Measurements from ENCODE around the gene SCAF8.
"Not testable (repeated sequence)": the region's sequence is repeated elsewhere in the genome, so short reads cannot be mapped to it uniquely, and the experiment has no call there.

Gene SCAF8

DNA sequence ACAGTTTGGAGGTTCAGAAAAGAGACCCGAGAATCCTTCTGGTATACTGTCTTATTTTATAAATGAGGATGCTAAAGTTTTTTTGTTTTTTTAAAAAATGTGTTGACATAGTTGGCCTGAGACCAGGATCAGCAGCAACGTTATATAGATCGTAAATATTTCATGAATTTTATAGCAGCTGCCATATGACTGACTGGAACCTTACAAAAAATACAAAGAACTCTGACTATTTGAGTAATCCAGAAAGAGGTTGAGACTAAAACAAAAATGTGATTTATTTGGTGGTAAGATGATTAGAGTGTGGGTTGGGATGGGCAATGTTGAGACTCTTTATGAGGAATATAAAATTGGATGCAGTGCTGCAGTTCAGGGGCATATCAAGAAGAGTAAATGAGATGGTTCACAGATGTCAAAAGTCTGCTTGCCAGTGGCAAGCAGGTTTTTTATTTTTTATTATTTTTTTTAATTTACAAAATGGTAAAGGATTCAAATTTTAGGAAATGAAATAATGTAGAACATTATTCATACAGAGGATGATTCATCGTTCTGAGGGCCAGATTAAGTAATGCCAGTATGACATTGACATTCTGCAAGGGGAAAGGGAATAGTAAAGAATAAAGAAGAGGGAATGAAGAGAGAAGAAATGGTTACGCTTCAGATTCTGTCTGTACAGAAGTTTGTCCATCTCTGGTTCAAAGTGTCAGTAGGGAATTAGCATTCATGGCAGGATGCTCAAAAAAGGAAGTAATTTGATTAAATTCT, 58.5 kb downstream of the SCAF8 start:
- DNase-seq = no peak

DNA sequence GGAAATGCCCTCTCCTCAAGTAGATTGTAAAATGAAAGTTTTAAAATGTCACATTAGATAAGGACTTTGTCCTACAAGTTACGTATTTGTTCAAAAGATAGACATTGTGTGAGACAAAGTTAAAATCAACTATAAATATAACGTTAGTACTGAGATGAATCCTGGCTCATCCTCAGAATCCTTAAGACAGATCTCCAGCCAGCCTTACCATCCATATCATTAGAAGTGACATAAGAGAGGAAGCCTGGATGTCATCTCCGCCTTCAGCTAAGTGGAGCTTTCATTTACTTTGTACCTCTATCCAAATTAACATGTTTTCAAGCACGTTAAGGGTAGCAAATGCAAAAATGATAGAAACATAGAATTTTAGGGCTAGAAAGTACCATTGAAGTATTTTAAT, 59.1 kb downstream of the SCAF8 start:
- DNase-seq = no peak

DNA sequence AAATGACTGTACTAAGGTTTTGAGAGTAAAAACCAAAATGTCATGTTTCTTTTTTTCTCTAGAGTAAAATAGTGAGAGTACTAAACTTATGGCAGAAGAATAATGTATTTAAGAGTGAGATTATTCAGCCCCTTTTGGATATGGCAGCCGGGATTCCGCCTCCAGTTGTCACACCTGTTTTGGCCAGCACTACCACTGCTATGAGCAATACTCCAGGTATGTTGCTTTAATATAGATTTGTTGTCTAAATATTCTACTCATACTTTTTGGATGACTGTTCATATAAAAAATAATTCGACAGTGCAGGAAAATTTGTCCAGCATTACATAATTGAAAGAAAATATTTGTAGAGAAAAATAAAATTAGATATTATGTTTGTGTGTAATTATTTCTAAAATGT, 59.5 kb downstream of the SCAF8 start:
- DNase-seq = no peak

DNA sequence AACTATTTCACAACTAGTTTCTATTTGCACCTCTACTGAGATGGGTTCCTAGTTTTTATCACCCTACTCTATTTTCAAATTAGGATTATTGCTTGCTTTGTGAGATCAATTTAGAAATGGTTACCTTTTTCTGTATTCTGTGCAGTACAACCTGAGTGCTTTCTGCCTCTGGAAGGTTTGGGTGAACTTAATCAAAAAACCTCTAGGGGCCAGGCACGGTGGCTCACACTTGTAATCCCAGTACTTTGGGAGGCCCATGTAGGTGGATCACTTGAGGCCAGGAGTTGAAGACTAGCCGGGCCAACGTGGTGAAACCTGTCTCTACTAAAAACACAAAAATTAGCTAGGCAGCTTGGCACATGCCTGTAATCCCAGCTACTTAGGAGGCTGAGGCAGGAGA, 63.3 kb downstream of the SCAF8 start:
- DNase-seq = no peak

DNA sequence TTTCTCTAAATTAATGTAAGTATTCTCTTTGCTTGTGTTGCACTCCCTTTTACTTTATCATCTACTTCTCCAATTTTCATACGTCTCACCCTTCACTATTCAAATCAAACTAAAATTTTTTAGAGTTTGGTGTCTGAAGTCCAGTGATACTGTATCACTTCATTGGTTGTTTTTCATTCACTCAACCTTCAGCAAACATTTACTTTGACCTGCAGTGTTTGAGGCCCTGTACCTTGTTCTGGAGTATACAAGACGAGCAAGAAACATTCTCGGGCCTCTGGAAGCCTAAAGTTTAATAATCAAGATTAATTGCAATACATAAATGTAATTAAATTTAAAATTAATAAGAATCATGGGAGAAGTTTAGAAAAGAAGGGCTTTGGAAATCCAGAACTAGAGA, 64.6 kb downstream of the SCAF8 start:
- DNase-seq = no peak

DNA sequence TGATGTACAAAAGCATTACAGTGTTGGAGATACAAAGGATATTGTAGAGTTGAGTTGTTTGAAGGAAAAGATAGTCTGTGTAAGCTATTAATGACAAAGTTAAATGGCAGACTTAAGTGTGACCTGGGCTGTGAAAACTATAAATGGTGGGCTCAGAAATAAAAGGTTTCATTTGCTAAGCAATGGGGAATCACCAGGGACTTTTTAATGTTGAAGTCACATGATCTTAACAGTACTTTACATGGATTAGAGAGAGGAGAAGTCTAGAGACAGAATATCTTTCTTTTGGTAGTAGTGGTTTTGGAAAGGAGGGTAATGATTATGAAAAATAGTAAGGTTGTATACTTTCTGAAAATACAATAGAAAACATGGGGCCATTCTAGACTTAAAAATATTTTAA, 67.1 kb downstream of the SCAF8 start:
- DNase-seq = no peak

DNA sequence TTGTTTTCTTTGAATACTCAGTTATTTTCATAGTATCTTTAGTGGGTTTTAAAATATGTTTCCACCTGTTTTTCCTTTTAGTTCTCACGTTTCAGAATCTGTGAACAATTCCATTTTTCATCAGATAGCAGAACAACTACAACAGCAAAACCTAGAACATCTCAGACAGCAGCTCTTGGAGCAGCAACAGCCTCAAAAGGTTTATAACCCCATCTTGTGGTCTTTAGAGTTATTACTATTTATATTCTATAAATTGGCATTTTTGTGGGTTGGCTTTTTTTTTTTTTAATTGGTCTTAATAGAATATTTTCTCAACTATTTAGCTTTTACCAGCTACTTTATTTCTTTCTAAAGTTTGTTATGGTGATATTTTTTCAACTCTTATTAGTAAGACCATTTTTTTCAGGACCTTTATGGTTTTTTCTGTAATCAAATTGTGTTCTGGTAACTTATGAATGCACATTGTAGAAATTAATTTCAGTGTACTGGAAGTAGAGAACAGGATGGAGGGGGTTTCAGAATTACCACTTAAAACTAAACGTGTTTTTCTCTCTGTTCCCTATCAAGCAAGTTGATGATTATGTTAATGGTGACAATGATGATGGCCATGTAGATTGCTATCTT, 72.2 kb downstream of the SCAF8 start:
- no peak for DNase-seq

DNA sequence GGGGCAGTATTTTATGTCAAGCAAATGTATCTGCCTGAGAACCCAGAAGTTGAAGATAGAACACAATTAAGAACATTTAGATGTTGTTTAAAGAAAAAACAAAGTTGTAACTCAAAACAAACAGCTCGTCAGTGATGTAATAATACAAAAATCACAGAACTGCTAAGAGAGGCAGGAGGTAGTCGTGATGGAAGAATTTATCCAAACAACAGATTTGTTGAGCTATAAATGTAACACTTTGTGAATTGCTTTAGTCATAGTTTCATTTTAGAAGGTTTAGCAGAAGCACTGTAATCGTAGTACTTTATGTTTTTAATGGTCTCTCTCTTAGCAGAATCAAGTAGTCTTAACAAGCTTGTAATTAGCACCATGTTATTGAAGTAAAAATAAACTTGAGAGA, 73.6 kb downstream of the SCAF8 start:
- no peak for DNase-seq

DNA sequence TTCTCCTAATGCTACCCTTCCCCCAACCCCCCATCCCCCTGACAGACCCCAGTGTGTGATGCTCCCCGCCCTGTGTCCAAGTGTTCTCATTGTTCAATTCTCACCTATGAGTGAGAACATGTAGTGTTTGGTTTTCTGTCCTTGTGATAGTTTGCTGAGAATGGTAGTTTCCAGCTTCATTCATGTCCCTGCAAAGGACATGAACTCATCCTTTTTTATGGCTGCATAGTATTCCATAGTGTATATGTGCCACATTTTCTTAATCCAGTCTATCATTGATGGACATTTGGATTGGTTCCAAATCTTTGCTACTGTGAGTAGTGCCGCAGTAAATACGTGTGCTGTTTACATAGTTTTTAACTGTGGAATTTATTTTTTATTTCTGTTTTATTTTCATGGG, 78.4 kb downstream of the SCAF8 start:
- not testable (repeated sequence) for DNase-seq

DNA sequence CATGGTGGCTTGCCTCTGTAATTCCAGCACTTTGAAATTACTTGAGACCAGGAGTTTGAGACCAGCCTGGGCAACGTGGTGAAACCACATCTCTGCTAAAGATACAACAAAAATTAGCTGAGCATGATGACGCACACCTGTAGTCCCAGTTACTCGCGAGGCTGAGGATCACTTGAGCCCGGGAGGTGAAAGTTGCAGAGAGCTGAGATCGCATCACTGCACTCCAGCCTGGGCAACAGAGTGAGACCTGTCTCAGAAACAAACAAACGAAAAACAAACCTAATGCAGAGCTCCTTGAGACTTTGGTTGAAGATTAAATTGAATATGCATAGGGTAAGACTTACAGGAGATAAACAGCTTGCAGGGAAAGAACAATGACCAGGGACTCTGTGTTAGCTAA, 80.8 kb downstream of the SCAF8 start:
- no peak for DNase-seq

DNA sequence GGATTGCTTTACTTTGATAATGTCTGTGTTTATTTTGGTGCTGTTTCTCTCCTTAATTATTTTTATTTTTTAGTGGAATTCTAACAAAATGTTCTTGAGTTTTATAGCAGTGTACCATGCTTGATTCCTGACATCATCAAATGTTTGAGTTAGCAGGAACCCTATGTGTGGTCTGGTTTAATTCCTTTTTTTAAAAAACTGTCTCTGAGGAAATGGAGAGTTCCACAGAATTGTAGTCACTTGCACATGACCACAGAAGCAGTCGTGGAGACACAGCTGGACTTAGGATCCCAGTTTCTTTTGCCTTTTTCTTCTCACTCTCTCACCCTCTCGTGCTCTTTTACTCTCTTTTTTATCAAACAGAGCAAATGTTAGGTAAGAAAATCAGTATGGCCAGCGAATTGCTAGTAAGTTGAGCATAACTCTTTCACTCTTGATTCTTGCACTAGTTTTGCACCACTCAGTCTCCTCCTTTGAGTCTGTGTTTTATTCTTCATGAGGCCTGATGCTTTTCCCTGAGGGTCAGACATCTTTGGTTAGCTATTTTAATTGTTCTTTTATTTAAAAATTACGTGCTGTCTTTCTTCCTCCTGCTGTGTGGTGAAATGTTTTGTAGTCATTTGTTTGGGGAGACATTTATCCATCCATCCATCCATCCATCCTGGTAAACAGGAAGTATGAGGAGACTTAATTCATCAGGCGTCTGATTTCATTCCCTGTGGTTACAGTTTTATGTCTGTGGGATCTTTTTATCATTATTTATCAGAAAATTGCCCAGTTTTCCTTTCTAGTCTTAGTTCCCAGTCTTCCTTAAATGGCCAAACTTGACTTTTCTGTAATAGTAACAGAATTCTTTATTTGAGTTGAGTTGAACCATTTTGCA, 83.0 kb downstream of the SCAF8 start:
- DNase-seq = no peak

DNA sequence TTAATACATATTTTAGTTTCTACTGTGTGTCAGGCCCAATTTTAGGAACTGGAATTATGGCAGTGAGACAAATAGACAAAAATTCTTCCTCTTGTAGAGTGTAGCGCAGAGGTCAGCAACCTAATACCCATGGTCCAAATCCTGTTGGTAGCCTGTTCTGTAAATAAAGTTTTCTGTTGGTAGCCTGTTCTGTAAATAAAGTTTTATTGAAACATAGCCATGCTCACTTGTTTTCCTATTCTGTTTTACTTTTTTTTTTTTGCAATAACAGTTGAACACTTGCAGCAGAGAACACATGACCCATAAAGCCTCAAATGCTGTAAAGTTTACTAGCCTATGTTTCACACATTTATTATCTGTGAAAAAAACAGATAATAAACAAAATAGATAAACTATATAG, 87.9 kb downstream of the SCAF8 start:
- no peak for DNase-seq

DNA sequence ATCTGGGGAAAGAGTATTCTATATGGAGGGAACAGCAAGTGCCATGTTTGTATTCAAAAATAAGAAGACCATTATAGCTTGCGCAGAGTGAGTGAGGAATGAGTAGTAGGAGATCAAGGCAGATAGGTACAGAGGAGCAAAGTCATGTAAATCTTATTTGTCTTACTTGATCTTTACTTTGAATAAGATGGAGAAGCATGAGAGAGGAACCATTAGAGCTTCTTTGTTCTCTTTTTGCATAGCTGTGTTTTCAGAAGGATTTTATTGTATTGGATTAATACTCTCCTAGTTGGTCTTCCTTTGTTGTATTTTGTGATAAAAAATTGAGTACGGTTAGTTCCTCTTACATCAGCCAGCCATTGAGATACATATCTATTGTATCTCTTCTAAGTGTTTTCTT, 88.4 kb downstream of the SCAF8 start:
- DNase-seq = no peak

DNA sequence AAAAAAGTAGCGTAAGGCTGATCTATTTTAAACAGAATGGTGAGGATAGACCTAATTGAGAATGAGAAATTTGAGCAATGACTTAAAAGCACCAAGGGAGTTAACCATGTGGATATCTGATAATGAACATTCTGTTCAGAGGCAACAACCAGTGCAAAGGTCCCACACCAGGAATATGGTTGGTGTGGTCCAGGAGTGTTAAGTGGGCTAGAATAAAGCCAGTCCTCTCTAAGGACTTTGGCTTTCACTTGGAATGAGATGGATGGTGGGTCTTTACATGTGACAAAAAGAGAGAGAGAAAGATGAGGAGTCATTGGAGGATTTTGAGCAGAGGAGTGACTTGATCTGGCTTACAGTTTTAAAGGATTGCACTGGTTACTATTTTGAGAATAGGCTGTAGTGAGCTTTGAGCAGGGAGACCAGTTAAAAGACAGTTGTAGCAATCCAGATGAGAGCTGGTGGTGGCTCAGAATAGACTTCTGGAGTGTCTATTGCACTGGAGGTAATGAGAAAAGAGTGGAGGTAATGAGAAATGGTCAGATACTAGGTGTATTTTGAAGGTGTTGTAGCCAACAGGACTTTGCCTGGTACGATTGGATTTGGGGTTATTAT, 89.8 kb downstream of the SCAF8 start:
- DNase-seq = no peak

DNA sequence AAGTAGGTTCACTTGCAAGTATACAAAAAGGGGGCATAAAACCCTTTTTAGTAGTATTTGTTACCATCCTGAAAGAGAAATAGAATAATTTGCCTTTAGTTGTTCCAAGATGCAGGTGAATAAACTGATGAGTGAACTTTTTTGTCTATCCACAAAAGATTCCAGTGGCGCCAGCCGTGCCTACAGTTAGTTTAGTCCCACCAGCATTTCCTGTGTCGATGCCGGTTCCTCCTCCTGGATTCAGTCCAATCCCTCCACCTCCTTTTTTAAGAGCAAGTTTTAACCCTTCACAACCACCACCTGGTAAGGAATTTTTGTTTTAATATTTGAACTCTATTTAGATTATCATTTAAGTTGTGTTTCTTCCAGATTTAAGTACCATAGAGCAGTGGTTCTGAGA, 90.9 kb downstream of the SCAF8 start:
- DNase-seq = no peak

DNA sequence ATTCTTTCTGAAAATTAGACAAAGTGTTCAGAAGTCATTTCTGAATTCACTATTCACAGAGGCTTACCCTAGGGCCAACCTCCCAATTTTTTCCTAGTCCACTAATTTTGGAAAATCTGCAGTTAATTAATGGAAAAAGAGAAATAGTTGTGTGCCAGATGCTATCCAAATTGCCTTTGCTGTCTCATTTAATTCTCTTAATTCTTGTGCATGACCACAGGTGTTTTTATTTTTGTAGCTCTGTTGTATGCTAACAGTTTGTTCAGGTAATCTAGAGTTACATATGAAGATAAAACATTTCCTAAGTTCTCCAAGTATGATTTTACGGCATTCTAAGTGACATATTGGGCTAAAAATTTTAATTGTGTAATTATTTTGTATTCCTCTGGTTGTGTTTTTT, 96.8 kb downstream of the SCAF8 start:
- no peak for DNase-seq

DNA sequence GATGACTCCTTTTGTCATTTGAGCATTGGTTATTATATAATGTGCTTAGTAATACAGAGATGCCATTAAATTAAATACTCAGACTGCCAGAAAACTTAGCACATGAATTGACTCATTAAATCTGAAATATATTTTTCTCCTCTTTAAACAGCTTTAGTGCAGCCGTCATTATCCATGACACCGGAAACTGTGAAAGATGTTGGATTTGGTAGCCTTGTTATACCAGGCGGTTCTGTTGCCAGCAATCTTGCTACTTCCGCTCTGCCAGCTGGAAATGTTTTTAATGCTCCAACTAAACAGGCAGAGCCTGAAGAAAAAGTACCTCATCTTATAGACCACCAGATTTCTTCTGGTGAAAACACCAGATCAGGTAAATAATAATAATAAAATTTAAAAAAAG, 97.6 kb downstream of the SCAF8 start:
- DNase-seq = no peak

DNA sequence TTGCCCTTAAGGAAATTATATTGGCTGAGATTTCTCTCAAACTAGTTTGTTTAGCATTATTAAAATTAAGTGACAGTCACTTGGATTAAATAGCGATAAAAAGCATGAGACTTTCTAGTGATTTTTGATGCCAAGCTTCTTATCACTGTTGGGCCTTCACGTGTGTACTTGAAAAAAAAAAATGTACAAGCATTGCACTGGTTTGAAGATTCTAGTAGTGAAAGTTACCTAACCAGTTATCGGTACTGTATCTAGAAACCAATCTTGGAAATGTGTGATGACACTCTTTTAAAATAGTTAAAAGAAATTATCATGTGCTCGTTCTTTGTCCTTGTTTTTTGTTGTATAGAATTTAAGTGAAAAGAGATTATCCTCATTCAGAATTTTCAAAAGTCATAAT, 102.1 kb downstream of the SCAF8 start:
- DNase-seq = no peak

DNA sequence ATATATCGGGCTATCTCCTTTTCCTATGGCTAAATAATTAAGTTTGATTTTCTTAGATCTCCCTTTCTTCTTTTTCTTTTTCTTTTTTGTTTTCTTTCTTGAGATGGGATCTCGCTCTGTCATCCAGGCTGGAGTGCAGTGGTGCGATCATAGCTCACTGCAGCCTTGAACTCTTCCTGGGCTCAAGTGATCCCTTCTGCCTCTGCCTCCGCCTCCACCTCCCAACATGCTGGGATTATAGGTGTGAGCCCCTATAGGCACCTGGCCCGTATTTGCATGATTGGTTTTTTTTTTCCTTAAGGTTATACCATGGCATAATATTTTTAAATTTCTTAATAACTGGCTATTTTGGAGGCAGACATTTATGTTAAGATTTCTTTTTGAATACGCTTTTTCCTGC, 106.3 kb downstream of the SCAF8 start:
- DNase-seq = no peak

DNA sequence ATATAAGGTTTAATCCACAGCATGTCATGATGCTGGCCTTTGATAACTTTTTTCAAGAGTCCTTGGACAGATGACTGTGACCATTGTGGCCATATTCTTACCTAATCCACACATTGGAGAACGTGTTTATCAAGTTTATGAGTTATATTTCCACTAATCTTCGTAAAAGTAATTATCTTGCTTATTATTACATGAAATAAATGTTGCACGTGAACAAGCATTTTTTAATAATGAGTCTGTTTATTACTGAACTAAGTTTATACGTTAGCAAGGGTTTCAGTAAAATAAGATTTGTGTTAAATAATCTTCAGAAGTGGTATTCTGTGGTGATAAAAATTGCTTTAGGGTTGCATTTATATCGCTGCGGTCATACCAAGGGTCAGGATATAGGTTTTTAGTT, 107.1 kb downstream of the SCAF8 start:
- no peak for DNase-seq

DNA sequence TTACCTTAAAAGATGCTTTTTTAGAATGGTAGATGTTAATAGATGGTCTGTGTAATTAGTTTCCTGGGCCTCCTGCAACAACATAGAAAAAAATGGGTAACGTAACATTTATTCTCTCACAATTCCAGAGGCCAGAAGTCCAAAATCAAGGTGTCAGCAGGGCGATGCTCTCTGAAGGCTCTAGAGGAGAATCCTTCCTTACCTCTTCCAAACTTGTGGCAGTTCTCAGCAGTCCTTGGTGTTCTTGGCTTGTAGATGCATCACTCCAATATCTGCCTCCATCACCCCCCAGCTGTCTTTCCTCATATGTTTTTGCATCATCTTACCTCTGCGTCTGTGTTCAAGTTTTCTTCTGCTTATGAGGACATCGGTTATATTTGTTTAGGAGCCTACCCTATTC, 107.9 kb downstream of the SCAF8 start:
- no peak for DNase-seq

DNA sequence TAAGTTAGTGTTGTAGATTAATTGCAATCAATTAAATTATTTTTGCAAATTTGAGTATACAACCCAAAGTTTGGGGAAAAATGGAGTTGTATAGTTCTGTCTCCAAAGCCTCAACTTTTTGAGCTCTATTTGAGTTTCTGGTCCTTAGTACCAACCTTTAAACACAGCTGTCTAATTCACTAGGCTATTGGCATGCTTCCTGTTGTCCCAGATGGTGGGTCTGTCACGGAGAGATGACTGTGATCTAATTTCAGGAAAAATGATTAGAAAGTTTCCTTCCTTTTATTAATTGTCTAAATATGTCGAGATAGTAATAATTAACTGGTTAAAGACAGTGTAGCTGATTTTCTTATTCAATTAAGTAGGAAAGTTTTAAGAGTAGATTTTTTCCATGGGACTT, 109.6 kb downstream of the SCAF8 start:
- no peak for DNase-seq

DNA sequence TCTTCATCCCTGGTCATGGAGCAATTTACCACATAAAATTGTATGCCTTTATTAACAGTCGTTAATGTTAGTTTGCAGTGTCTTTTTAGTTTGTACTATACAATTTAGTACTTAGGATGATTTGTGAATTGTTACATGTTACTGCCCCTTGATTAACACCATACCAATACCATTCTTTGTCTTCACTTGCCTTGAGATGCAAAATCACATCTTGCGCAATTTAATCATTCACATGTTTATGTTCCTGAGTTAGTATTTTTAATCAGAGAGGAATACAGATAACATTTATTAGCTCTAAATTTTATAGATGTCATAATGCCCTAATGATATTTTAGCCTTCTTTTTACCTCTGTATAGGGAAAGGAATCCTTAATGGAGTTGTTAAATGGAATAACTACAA, 114.1 kb downstream of the SCAF8 start:
- DNase-seq = no peak

DNA sequence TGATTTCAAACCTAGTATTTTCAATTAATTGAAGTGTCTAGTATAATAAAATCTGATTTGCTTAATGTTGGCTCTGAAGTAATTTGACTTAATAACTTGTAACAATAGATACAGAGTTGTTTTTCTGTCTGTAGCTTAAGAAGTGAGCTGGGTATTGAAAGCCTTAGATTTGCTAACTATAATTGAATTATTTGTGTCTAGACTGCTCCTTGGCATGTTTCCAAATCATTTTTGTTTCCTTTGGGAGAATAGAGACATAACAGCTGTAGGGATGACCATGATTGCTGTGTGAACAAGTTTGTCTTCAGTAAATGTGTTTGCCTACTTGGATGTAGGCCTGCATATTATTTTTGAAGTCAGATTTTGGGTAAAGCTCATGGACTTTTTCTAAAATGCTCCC, 115.4 kb downstream of the SCAF8 start:
- DNase-seq = no peak
